GM23338 (cell line): ENCODE measurements around the gene RNF114. TPM values are rescaled to one million over a fixed set of nuclear protein-coding genes. Genes with fewer than 3 reads are reported as not detected.

ENCODE experiments used
- polyA plus RNA-seq: library from polyadenylated mRNA; unstranded; fragments of >200 nt; fragmentation: Nextera tagmentation; extraction: Ambion mirVana; gene quantifications from 2 replicates; pipeline ENCODE4 v1.2.1, GENCODE V29; 2016
- small RNA-seq: library from RNA; depleted of rRNA; stranded (forward); fragments of <200 nt; gene quantifications from one replicate; pipeline ENCODE3, GENCODE V24; 2014; ENCODE audit warnings: low replicate concordance
- total RNA-seq: library from RNA; depleted of rRNA; stranded (reverse); fragments of >200 nt; shearing (Covaris generic); gene quantifications from 2 replicates; pipeline ENCODE4 v1.2.3, GENCODE V29; 2014; rRNA removed

The RNF114 gene
- total and polyA plus RNA-seq, 2 experiments from 2014 or later, result 155 to 279 TPM

Small RNAs within 50 kb of the gene (small RNA-seq; reads per million reads assigned to genes)
- not detected for gene RF00017
- not detected for gene RF00019
- gene RNU6-147P, result not detected

Other genes starting within 250 kb of the RNF114 start
- gene B4GALT5, start 222.5 kb upstream of the RNF114 start, total RNA-seq, result 50.3 and 53.2 TPM in 2 replicates
- gene B4GALT5, start 222.5 kb upstream of the RNF114 start, polyA plus RNA-seq, result 19.1 and 20.1 TPM in 2 replicates
- gene SLC9A8, start 123.6 kb upstream of the RNF114 start, total RNA-seq, result 6.4 and 7.0 TPM in 2 replicates
- 2.6 and 4.4 TPM in 2 replicates for gene SLC9A8, start 123.6 kb upstream of the RNF114 start, polyA plus RNA-seq
- 8.7 and 9.3 TPM in 2 replicates for gene SPATA2, start 20.9 kb upstream of the RNF114 start, total RNA-seq
- gene SPATA2, start 20.9 kb upstream of the RNF114 start, polyA plus RNA-seq, result 4.9 and 5.3 TPM in 2 replicates
- 2.9 and 4.2 TPM in 2 replicates for gene SNAI1, start 46.6 kb downstream of the RNF114 start, total RNA-seq
- gene SNAI1, start 46.6 kb downstream of the RNF114 start, polyA plus RNA-seq, result 7.9 and 8.4 TPM in 2 replicates
- 85.7 and 105 TPM in 2 replicates for gene UBE2V1, start 176.8 kb downstream of the RNF114 start, total RNA-seq
- 293 and 302 TPM in 2 replicates for gene UBE2V1, start 176.8 kb downstream of the RNF114 start, polyA plus RNA-seq
- 33.0 and 43.6 TPM in 2 replicates for gene PEDS1, start 217.3 kb downstream of the RNF114 start, total RNA-seq
- gene PEDS1, start 217.3 kb downstream of the RNF114 start, polyA plus RNA-seq, result 31.6 and 34.5 TPM in 2 replicates